Body of pancreas (tissue), 4 donors: Measurements from ENCODE around the gene STBD1.

Experiments
- POLR2A ChIP-seq, 3 donors: fragments of 450-650 bp; IDR thresholded peaks; one replicate each; pipeline ENCODE4 v1.6.1; 2016; ENCODE audit warnings: antibody characterized with exemption in 3 of 3, mild to moderate bottlenecking in 2 of 3
- TF ChIP-seq, protein P1 (sequence below), 7 experiments: fragments of 450-650 bp in 4 of 7; fragments of 200-600 bp in 3 of 7; sonication (generic) in 3 of 7; IDR thresholded peaks; one replicate each; pipeline ENCODE4 v1.5.1; 2016 to 2019; ENCODE audit warnings: antibody characterized with exemption in 7 of 7

DNA sequence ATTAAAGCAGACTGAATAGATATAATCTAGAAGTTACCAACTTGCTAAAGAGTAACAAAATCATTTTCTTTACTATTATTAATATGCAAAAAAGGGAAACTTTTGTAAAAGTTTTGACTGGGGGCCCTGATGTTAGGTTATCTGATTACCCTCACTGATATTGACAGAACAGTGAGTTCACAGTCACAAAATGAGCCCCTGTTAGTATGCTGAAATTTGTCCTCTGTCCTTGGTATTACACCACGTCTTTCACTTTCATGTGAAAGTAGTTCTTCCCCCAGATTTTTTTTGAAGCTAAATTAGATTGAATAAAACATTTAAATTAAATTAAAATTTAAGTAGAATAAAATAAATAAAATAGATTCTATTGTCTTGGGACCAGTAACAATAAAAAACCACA is 5.9 kb downstream of the STBD1 start:
- TF ChIP-seq, protein P1, sequence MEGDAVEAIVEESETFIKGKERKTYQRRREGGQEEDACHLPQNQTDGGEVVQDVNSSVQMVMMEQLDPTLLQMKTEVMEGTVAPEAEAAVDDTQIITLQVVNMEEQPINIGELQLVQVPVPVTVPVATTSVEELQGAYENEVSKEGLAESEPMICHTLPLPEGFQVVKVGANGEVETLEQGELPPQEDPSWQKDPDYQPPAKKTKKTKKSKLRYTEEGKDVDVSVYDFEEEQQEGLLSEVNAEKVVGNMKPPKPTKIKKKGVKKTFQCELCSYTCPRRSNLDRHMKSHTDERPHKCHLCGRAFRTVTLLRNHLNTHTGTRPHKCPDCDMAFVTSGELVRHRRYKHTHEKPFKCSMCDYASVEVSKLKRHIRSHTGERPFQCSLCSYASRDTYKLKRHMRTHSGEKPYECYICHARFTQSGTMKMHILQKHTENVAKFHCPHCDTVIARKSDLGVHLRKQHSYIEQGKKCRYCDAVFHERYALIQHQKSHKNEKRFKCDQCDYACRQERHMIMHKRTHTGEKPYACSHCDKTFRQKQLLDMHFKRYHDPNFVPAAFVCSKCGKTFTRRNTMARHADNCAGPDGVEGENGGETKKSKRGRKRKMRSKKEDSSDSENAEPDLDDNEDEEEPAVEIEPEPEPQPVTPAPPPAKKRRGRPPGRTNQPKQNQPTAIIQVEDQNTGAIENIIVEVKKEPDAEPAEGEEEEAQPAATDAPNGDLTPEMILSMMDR (IDR thresholded peaks at IDR 0.05) = no peak
- TF ChIP-seq POLR2A (IDR thresholded peaks at IDR 0.05) = no peak
